Ovary (tissue), 9 donors: ENCODE results near the gene UGT1A6. TPM values are rescaled to one million over a fixed set of nuclear protein-coding genes. Genes with fewer than 3 reads are reported as not detected.
"Not testable (repeated sequence)": the region's sequence is repeated elsewhere in the genome, so short reads cannot be mapped to it uniquely, and the experiment has no call there.

ENCODE experiments used
- DNase-seq, 5 donors: peaks; one replicate each; pipeline ENCODE4 v3.0.0-alpha.2; 2019 to 2020
- H3K27ac ChIP-seq, 2 donors: fragments of 200-600 bp; one replicate each; pipeline versions ENCODE4 v1.5.1 to v1.8.0; 2019 to 2022
- H3K27me3 ChIP-seq: fragments of 200-600 bp; one replicate; pipeline ENCODE4 v1.8.0; 2022
- H3K36me3 ChIP-seq: fragments of 200-600 bp; sonication (generic); one replicate; pipeline ENCODE4 v1.5.1; 2019
- H3K4me1 ChIP-seq: one replicate; pipeline ENCODE4 v1.8.1; 2013; ENCODE audit warnings: mild to moderate bottlenecking, moderate library complexity; ENCODE audit not compliant: insufficient read depth
- H3K4me3 ChIP-seq: fragments of 200-600 bp; sonication (generic); one replicate; pipeline ENCODE4 v1.5.1; 2017
- H3K9me3 ChIP-seq, 2 donors: fragments of 200-600 bp in 1 of 2; sonication (generic) in 1 of 2; one replicate each; pipeline versions ENCODE4 v1.5.1 to v1.8.1; 2013 to 2019; ENCODE audit warnings: mild to moderate bottlenecking in 1 of 2, moderate library complexity in 1 of 2
- EP300 ChIP-seq: sonication (generic); formaldehyde crosslinking; IDR thresholded peaks from one replicate; pipeline ENCODE4 v1.6.1; 2017; ENCODE audit warnings: antibody characterized with exemption
- POLR2A ChIP-seq: fragments of 450-650 bp; IDR thresholded peaks from one replicate; pipeline ENCODE4 v1.6.1; 2017; ENCODE audit warnings: antibody characterized with exemption, mild to moderate bottlenecking, moderate library complexity
- WGBS, 3 donors: extraction: QIAGEN DNeasy Blood & Tissue Kit in 1 of 3; methylation state at CpG; one replicate each; pipeline versions ENCODE4 v1.1.5 to v1.1.7; 2013 to 2017; 5-methylcytosine and 5-hydroxymethylcytosine counted together
- intact Hi-C, 4 donors: fragments of 100-400 bp; cut with DNase I; formaldehyde crosslinking; loops; one replicate each; pipeline versions ENCODE4 v1.11.0 to v1.15.1; 2022 to 2023
- polyA plus RNA-seq, 2 donors: library from polyadenylated mRNA; stranded (reverse); fragments of 200-250 nt in 1 of 2; fragments of 350-450 nt in 1 of 2; fragmentation: Illumina TruSeq in 1 of 2; extraction: RNeasy Lipid Tissue Mini Kit (QIAGEN cat#74804) in 1 of 2; gene quantifications; one replicate each; pipeline ENCODE4 v1.2.3, GENCODE V29; 2013 to 2014
- total RNA-seq, 7 donors: library from RNA; depleted of rRNA in 2 of 7; stranded (reverse); fragments of >200 nt in 2 of 7; fragmentation: NEBNext Ultra II Directional in 3 of 7; extraction: Animal tissue kit (Norgen Biotek cat#: 25700) in 3 of 7; gene quantifications; one replicate each; pipeline versions ENCODE4 v1.1.0 to v1.2.4, GENCODE V29; 2016 to 2023
- TF ChIP-seq, protein P1 (sequence below), 3 donors: fragments of 450-650 bp in 2 of 3; fragments of 200-600 bp in 1 of 3; IDR thresholded peaks; one replicate each; pipeline versions ENCODE4 v1.5.1 to v1.8.0; 2016 to 2022; ENCODE audit warnings: antibody characterized with exemption in 3 of 3, mild to moderate bottlenecking in 1 of 3
- donor health status: DM: no; HTN: no; CAD: no; lungs with moderate emphysema.
- donor health status: DM: no; HTN: no; CAD: no.
- donor health status: Bipolar disorder and iron deficiency.
- donor health status: DM: yes; HTN: yes; CAD: no.
- donor health status: DM: no; HTN: no; CAD: no.
- donor health status: DM: yes; HTN: yes; CAD: no.

Gene UGT1A6
- total and polyA plus RNA-seq, 9 donors = not detected

DNA sequence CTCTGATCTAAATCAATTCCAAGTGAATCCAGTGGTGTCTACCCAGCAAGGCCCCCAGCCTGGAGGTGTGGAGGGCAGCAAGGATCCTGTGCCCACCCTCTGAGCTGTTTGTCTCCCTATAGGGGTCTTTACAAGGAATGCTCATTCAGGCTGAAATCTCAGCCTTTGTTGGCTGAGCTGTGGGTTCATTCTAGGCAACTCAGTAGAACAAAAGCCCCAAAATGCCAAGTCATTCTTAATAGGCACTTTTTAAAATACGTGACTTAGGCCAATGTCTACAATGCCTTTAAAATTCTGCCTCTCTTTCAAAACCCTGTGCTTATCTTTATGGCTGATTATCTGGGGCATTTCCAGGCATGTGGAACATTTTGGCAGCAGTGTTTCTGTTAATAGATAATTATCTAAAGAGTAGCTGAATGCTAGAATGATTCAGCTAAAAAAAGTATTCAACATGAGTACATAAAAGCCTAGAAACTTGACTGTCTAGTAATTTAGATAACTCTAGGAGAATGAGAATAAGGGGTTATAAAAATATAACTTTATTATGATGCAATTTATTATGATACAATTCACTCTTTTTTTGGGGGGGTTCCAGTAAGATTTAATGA lies 7.4 kb downstream of the UGT1A6 start:
- Histone ChIP-seq H3K9me3 (no peaks in the 10 kb centered on the region), H3K4me3 (no peak overlapping the region), H3K4me1 (no peaks in the 10 kb centered on the region), H3K36me3 (no peaks in the 10 kb centered on the region), H3K27me3 (no peaks in the 10 kb centered on the region), H3K27ac (no peak overlapping the region)
- TF ChIP-seq, protein P1, sequence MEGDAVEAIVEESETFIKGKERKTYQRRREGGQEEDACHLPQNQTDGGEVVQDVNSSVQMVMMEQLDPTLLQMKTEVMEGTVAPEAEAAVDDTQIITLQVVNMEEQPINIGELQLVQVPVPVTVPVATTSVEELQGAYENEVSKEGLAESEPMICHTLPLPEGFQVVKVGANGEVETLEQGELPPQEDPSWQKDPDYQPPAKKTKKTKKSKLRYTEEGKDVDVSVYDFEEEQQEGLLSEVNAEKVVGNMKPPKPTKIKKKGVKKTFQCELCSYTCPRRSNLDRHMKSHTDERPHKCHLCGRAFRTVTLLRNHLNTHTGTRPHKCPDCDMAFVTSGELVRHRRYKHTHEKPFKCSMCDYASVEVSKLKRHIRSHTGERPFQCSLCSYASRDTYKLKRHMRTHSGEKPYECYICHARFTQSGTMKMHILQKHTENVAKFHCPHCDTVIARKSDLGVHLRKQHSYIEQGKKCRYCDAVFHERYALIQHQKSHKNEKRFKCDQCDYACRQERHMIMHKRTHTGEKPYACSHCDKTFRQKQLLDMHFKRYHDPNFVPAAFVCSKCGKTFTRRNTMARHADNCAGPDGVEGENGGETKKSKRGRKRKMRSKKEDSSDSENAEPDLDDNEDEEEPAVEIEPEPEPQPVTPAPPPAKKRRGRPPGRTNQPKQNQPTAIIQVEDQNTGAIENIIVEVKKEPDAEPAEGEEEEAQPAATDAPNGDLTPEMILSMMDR (IDR thresholded peaks at IDR 0.05) = no peak
- TF ChIP-seq EP300 (no peak), POLR2A (no peak)
- 37 to 44% (median 43%) methylated on average over 1 of the region's 1 CpG for WGBS, 3 donors
- no peak for DNase-seq
- intact Hi-C loops = no loop called here

- intact Hi-C loops, H3K27me3 ChIP-seq, H3K9me3 ChIP-seq, H3K36me3 ChIP-seq, H3K4me1 ChIP-seq, H3K4me3 ChIP-seq, DNase-seq, H3K27ac ChIP-seq: not testable (repeated sequence)
- WGBS, 3 donors = 89 to 97% (median 94%) methylated on average over 5 of the region's 5 CpGs
These were observed 8.2 kb downstream of the UGT1A6 start for GRCh38 chr2:233700842-233701241.

DNA sequence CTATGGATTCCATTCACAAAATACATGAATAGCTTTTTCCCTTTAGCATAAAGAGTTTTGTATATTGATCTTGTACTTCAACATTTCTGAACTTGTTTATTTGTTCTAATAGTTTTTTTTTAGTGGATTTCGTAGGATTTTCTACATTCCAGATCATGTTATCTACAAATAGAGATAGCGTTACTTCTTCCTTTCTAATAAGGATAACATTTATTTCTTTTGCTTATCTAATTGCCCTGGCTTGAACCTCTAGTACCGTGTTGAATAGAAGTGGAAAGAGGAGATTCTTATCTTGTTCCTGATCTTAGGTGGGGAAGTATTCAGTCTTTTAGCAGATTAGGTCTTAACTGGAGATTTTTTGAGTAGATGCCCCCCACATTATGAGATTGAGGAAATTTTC lies 9.5 kb downstream of the UGT1A6 start:
- 50 to 60% (median 50%) methylated on average over 3 of the region's 3 CpGs for WGBS, 3 donors
- Histone ChIP-seq H3K27ac (no peak overlapping the region), H3K9me3 (no peaks in the 10 kb centered on the region), H3K4me3 (no peak overlapping the region), H3K36me3 (no peaks in the 10 kb centered on the region), H3K27me3 (no peaks in the 10 kb centered on the region), H3K4me1 (no peaks in the 10 kb centered on the region)
- DNase-seq = no peak
- intact Hi-C loops = no loop called here
- TF ChIP-seq EP300 = no peak
- TF ChIP-seq, protein P1 (IDR thresholded peaks at IDR 0.05) = no peak

DNA sequence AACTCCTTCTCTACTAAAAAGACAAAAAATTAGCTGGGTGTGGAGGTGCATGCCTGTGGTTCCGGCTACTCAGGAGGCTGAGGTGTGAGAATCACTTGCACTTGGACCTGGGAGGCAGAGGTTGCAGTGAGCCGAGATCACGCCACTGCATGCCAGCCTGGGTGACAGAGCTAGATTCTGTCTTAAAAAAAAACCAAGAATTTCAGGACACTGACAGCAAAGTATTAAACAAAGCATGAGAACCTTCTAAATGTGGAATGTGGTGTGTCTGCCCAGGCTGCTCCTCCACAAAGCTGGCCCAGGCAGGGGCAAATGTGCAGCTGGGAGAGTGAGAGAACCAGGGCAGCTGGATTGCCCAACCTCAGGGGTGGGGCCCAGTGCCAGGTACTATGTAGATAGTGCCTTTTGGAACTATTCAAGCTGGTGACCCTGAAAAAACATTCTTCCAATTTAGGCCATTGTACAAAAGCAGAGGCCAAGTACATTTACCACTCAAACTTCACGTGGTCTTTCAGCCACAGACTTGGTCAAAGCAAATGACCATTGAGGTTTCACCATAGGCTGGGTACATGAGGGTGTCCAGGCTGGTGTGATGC lies 13.3 kb downstream of the UGT1A6 start:
- 59 to 65% (median 62%) methylated on average over 4 of the region's 4 CpGs for WGBS, 3 donors
- intact Hi-C loops = no loop called here
- TF ChIP-seq, protein P1 (IDR thresholded peaks at IDR 0.05) = no peak
- TF ChIP-seq EP300 = no peak
- TF ChIP-seq POLR2A = no peak
- DNase-seq = no peak
- Histone ChIP-seq H3K9me3 (no peaks in the 10 kb centered on the region), H3K4me3 (no peak overlapping the region), H3K27ac (no peak overlapping the region), H3K36me3 (no peaks in the 10 kb centered on the region), H3K27me3 (no peaks in the 10 kb centered on the region), H3K4me1 (no peaks in the 10 kb centered on the region)

DNA sequence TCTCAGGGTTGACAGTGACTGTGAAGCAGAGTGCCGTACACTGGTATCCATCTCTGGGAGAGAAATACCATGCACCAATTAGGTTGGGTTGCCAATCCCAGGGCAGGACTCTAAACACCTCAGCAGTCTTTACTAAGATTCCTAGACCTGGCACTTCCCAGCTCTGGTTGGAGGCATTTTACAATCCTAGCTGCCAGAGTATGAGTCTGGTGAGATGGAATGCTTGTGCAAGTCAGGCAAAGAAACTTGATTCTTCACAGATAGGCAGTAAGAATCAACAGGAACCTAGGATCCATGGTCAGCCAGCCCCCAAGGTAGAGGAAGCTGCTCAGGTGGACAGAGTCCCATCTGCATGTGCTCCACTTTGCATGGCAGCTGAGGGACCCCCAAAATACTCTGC lies 14.0 kb downstream of the UGT1A6 start:
- intact Hi-C loops = no loop called here
- 50 to 89% (median 83%) methylated on average over 1 of the region's 1 CpG for WGBS, 3 donors
- no peak overlapping the region for H3K27ac ChIP-seq

More for the DNA sequence above, 14.0 kb downstream of the UGT1A6 start:
- H3K4me1 ChIP-seq = no peaks in the 10 kb centered on the region
- TF ChIP-seq, protein P1 (IDR thresholded peaks at IDR 0.05) = no peak
- no peak for TF ChIP-seq POLR2A
- no peak for TF ChIP-seq EP300
- no peak overlapping the region for H3K4me3 ChIP-seq
- no peaks in the 10 kb centered on the region for H3K9me3 ChIP-seq
- DNase-seq = no peak
- no peaks in the 10 kb centered on the region for H3K36me3 ChIP-seq
- H3K27me3 ChIP-seq = no peaks in the 10 kb centered on the region
